IMR-90 (cell line): Measurements from ENCODE around the gene MTOR. TPM values are rescaled to one million over a fixed set of nuclear protein-coding genes. Genes with fewer than 3 reads are reported as not detected.

ENCODE experiments used
- ATAC-seq: fragments of 200-7000 bp; cut with Tn5 transposase; 2 replicates; pipeline ENCODE4 v1.9.1; 2020; ENCODE audit warnings: low read depth, mild to moderate bottlenecking, moderate library complexity
- BruUV-seq: library from RNA; stranded (reverse); fragments of 400-500 nt; replicated peaks from 2 replicates; lab custom pipeline; 2021; lab: Mats Ljungman, UMichigan
- CTCF ChIA-PET: fragments of 300-600 bp; formaldehyde crosslinking; extraction: SDS; loops from one replicate; lab custom pipeline; 2021; ENCODE audit warnings: antibody characterized with exemption; lab: Yijun Ruan, JAX
- POLR2A ChIA-PET: fragments of 300-600 bp; sonication (Branson Sonifier 250); formaldehyde crosslinking; loops from one replicate; lab custom pipeline; 2022; ENCODE audit warnings: antibody characterized with exemption; ENCODE audit not compliant: unreplicated experiment; lab: Charles Lee
- DNase-seq: peaks from one replicate; pipeline ENCODE4 v3.0.0; 2013
- H2AFZ ChIP-seq: replicated peaks from 2 replicates; pipeline ENCODE3; 2013; ENCODE audit warnings: low read length, mild to moderate bottlenecking; ENCODE audit not compliant: poor library complexity
- H2AK5ac ChIP-seq: 2 replicates; pipeline ENCODE4 v1.6.1; 2013; ENCODE audit warnings: low read depth, low read length, inconsistent platforms
- H2AK9ac ChIP-seq: replicated peaks from 2 replicates; pipeline ENCODE3; 2013; ENCODE audit warnings: mild to moderate bottlenecking, low read depth, low read length, moderate library complexity; ENCODE audit not compliant: poor library complexity
- H2BK120ac ChIP-seq: 2 replicates; pipeline ENCODE4 v1.6.1; 2013; ENCODE audit warnings: low read depth, low read length, inconsistent platforms
- H2BK15ac ChIP-seq: 3 replicates; pipeline ENCODE4 v1.6.1; 2013; ENCODE audit warnings: low read depth, low read length, inconsistent platforms
- H2BK20ac ChIP-seq: 2 replicates; pipeline ENCODE4 v1.6.1; 2013; ENCODE audit warnings: low read depth, mild to moderate bottlenecking, inconsistent platforms, low read length, moderate library complexity
- H2BK5ac ChIP-seq: 2 replicates; pipeline ENCODE4 v1.6.1; 2013; ENCODE audit warnings: mild to moderate bottlenecking, low read depth, low read length, inconsistent platforms; ENCODE audit not compliant: poor library complexity, severe bottlenecking
- H3K14ac ChIP-seq: replicated peaks from 2 replicates; pipeline ENCODE4 v1.6.1; 2013; ENCODE audit warnings: low read depth, low read length, inconsistent platforms
- H3K18ac ChIP-seq: 2 replicates; pipeline ENCODE4 v1.6.1; 2013; ENCODE audit warnings: low read depth, low read length, control low read depth
- H3K23ac ChIP-seq: 2 replicates; pipeline ENCODE4 v1.6.1; 2013; ENCODE audit warnings: low read depth, low read length, inconsistent platforms
- H3K27ac ChIP-seq: 2 replicates; pipeline ENCODE4 v1.5.1; 2013; ENCODE audit warnings: mild to moderate bottlenecking, control low read depth, low read length; ENCODE audit not compliant: insufficient read depth
- H3K27me3 ChIP-seq: 2 replicates; pipeline ENCODE4 v1.6.1; 2013; ENCODE audit warnings: low read length; ENCODE audit not compliant: control insufficient read depth, insufficient read depth
- H3K36me3 ChIP-seq: 2 replicates; pipeline ENCODE4 v1.6.1; 2013; ENCODE audit warnings: low read length, mixed read lengths; ENCODE audit not compliant: control insufficient read depth, insufficient read depth
- H3K4ac ChIP-seq: 2 replicates; pipeline ENCODE4 v1.6.1; 2013; ENCODE audit warnings: low read depth, low read length, inconsistent platforms
- H3K4me1 ChIP-seq: 2 replicates; pipeline ENCODE4 v1.6.1; 2013; ENCODE audit warnings: low read length, mixed read lengths; ENCODE audit not compliant: control insufficient read depth, insufficient read depth
- H3K4me2 ChIP-seq: 2 replicates; pipeline ENCODE4 v1.6.1; 2013; ENCODE audit warnings: low read depth, mild to moderate bottlenecking, control low read depth, low read length, moderate library complexity
- H3K4me3 ChIP-seq: 2 replicates; pipeline ENCODE4 v1.5.1; 2013; ENCODE audit warnings: low read depth, mild to moderate bottlenecking, control low read depth, low read length, moderate library complexity; ENCODE audit not compliant: insufficient read depth
- H3K56ac ChIP-seq: 2 replicates; pipeline ENCODE4 v1.6.1; 2013; ENCODE audit warnings: low read length, inconsistent platforms; ENCODE audit not compliant: insufficient read depth; ENCODE audit errors: extremely low read depth
- H3K79me1 ChIP-seq, 2 experiments: 2 replicates each; pipeline ENCODE4 v1.6.1; 2013; ENCODE audit warnings: low read length in 2 of 2, inconsistent platforms in 1 of 2, low read depth in 1 of 2
- H3K9ac ChIP-seq: 2 replicates; pipeline ENCODE4 v1.6.1; 2013; ENCODE audit warnings: low read depth, low read length, control low read depth
- H3K9me1 ChIP-seq: 2 replicates; pipeline ENCODE4 v1.6.1; 2013; ENCODE audit warnings: low read length, inconsistent platforms; ENCODE audit not compliant: insufficient read depth
- H3K9me3 ChIP-seq: 2 replicates; pipeline ENCODE4 v1.6.1; 2013; ENCODE audit warnings: low read length; ENCODE audit not compliant: control insufficient read depth, insufficient read depth
- H4K20me1 ChIP-seq: 2 replicates; pipeline ENCODE4 v1.6.1; 2013; ENCODE audit warnings: low read length, inconsistent platforms; ENCODE audit not compliant: insufficient read depth
- H4K5ac ChIP-seq: 2 replicates; pipeline ENCODE4 v1.6.1; 2013; ENCODE audit warnings: mild to moderate bottlenecking, low read depth, low read length, control low read depth
- H4K8ac ChIP-seq, 2 experiments: 2 replicates each; pipeline ENCODE4 v1.6.1; 2013; ENCODE audit warnings: low read depth in 2 of 2, low read length in 2 of 2, control low read depth in 1 of 2, inconsistent platforms in 1 of 2
- H4K91ac ChIP-seq: 2 replicates; pipeline ENCODE4 v1.6.1; 2013; ENCODE audit warnings: low read depth, low read length, inconsistent platforms; ENCODE audit not compliant: insufficient read depth
- FOS ChIP-seq: fragments of 150-350 bp; IDR thresholded peaks from 2 replicates; pipeline ENCODE4 v1.6.1; 2016; ENCODE audit warnings: low read depth, low read length
- MAFK ChIP-seq: IDR thresholded peaks from 2 replicates; pipeline ENCODE4 v1.6.1; 2012; ENCODE audit warnings: low read depth, low read length, improper control_type of control experiment
- NFE2L2 ChIP-seq: fragments of 150-350 bp; IDR thresholded peaks from 2 replicates; pipeline ENCODE4 v1.6.1; 2016; ENCODE audit warnings: low read depth, mild to moderate bottlenecking, low read length
- WGBS, 2 experiments: methylation state at CpG; one replicate each; pipeline versions ENCODE4 v1.1.5 to v1.1.7; 2013; ENCODE audit warnings: missing lambda C conversion rate in 2 of 2; ENCODE audit not compliant: insufficient read length in 1 of 2; ENCODE audit errors: extremely low coverage in 2 of 2; 5-methylcytosine and 5-hydroxymethylcytosine counted together
- dilution Hi-C: fragments of 300-500 bp; cut with HindIII; formaldehyde crosslinking; loops from one replicate; pipeline ENCODE4 v1.14.3; 2018; ENCODE audit warnings: low sequenced_read_pairs; ENCODE audit not compliant: unreplicated experiment
- in situ Hi-C: fragments of 300-500 bp; cut with MboI; formaldehyde crosslinking; loops from 3 replicates; pipeline ENCODE4 v1.14.3; 2019; ENCODE audit warnings: low sequenced_read_pairs, inconsistent platforms, mixed read lengths
- intact Hi-C: fragments of 100-400 bp; cut with micrococcal nuclease; formaldehyde crosslinking; loops from 2 replicates; pipeline ENCODE4 v1.10.0; 2022
- polyA plus RNA-seq, 3 experiments: library from polyadenylated mRNA; depleted of rRNA; stranded (reverse); fragments of >200 nt; gene quantifications; 2 replicates each; pipeline ENCODE4 v1.2.3, GENCODE V29; 2012; ENCODE audit warnings: low replicate concordance in 1 of 3
- total RNA-seq: library from RNA; depleted of rRNA; stranded (reverse); fragments of >200 nt; gene quantifications from 2 replicates; pipeline ENCODE4 v1.2.3, GENCODE V29; 2012

Gene MTOR
- total and polyA plus RNA-seq, 2 of the 4 experiments (the other 2 are of a cell fraction): 19.2 to 36.7 TPM

DNA sequence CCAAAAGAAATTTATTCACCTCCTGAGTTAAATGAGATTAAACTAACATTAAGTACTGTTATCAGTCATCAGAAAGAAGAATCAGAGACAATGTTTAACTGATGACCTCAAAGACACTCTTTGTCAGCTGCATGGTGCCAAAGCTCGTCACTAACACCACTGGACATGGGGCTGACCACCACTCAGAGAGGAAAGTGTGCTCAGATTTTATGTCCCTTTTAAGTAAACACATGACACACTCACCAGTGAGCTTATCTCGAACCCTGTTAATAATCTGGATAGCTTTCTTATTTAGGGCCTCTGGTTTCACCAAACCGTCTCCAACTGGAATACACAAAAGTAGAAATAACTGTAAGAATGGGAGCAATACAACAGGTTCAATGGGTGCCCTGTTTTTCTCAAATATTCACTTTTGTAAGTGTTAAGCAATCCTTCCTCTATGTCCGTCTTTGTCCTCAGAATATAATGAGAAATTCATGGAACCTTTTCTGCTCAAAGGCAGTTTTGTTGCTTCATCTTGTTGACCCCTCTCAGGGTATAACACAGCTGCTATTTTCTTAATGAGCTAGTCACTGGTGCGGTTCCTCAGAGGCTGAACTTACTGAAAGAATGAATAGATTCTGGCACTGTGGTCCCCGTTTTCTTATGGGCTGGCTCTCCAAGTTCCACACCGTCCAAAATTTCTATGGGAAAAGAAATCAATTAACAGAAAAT lies 153.1 kb downstream of the MTOR start:
- 100% methylated on average over 1 of the region's 7 CpGs; no CpG with 5 or more reads in 1 of the 2 experiments for WGBS, 2 experiments
- no peak overlapping the region for H3K4me3 ChIP-seq
- no peaks in the 10 kb centered on the region for H4K20me1 ChIP-seq
- no peaks in the 10 kb centered on the region for H3K9me3 ChIP-seq
- no peak overlapping the region for H3K4me2 ChIP-seq
- no peak overlapping the region for H2BK5ac ChIP-seq
- no peak overlapping the region for H2AK5ac ChIP-seq
- H2BK15ac ChIP-seq: no peak overlapping the region
- H3K4ac ChIP-seq: no peak overlapping the region
- no peak overlapping the region for H2BK120ac ChIP-seq
- ATAC-seq (no peak), DNase-seq (no peak)
- in situ Hi-C loops (no loop called here), dilution Hi-C loops (no loop called here), intact Hi-C loops (no loop called here)
- H3K9ac ChIP-seq: no peak overlapping the region
- H3K56ac ChIP-seq: no peak overlapping the region
- peaks cover 41% of the 10 kb centered on the region for H3K36me3 ChIP-seq
- H3K18ac ChIP-seq: no peak overlapping the region
- no peak overlapping the region for H2AFZ ChIP-seq
- no peak overlapping the region for H3K27ac ChIP-seq
- H3K27me3 ChIP-seq: no peaks in the 10 kb centered on the region
- H3K79me1 ChIP-seq: no peaks in the 10 kb centered on the region
- H3K14ac ChIP-seq: no peak overlapping the region
- CTCF ChIA-PET: interaction anchor here (0.7 kb wide), 1 partner anchor 536 kb away, joined by 4 read pairs; no protein-coding TSS in a partner anchor
- H4K5ac ChIP-seq: no peak overlapping the region
- no peak overlapping the region for H4K8ac ChIP-seq
- no peak overlapping the region for H2AK9ac ChIP-seq
- no peaks in the 10 kb centered on the region for H3K9me1 ChIP-seq
- no TSS peak for BruUV-seq
- no peak overlapping the region for H4K91ac ChIP-seq
- H3K23ac ChIP-seq: no peak overlapping the region
- no peak for TF ChIP-seq FOS
- no peak for TF ChIP-seq MAFK
- TF ChIP-seq NFE2L2: no peak
- POLR2A ChIA-PET: no interaction called here
- H3K4me1 ChIP-seq: no peaks in the 10 kb centered on the region
- no peak overlapping the region for H2BK20ac ChIP-seq
